Endothelial cell of umbilical vein (primary cell): Measurements from ENCODE around the gene TBX15. TPM values are rescaled to one million over a fixed set of nuclear protein-coding genes. Genes with fewer than 3 reads are reported as not detected.

Experiments used
- BruUV-seq: library from RNA; stranded (reverse); fragments of 400-500 nt; replicated peaks from 2 replicates; lab custom pipeline; 2021; lab: Mats Ljungman, UMichigan
- CTCF ChIA-PET: fragments of 300-600, 350-600 bp; sonication (Branson Sonifier 250); formaldehyde crosslinking; loops from one replicate; lab custom pipeline; 2021; ENCODE audit warnings: antibody characterized with exemption, inconsistent platforms; lab: Charles Lee
- POLR2A ChIA-PET: fragments of 300-600, 350-600 bp; sonication (Branson Sonifier 250); formaldehyde crosslinking; loops from one replicate; lab custom pipeline; 2021; ENCODE audit warnings: antibody characterized with exemption, inconsistent platforms; lab: Charles Lee
- DNase-seq: peaks from one replicate; pipeline ENCODE4 v3.0.0-alpha.2; 2011; ENCODE audit warnings: low read depth, low spot score
- FAIRE-seq: peaks from 2 replicates; lab custom pipeline; 2011; peaks lifted over from hg19 to GRCh38; lab: Jason Lieb, UNC
- H2AFZ ChIP-seq: 2 replicates; pipeline ENCODE4 v1.6.0; 2012; ENCODE audit warnings: low read depth, low read length, control low read depth, inconsistent platforms
- H3K27ac ChIP-seq: 2 replicates; pipeline ENCODE4 v1.5.1; 2011; ENCODE audit warnings: low read depth, mild to moderate bottlenecking, control low read depth, low read length, moderate library complexity; ENCODE audit not compliant: insufficient read depth
- H3K27me3 ChIP-seq, 2 experiments: 2 replicates each; pipeline versions ENCODE4 v1.6.0 to v1.6.1; 2011; ENCODE audit warnings: low read length in 2 of 2, mixed read lengths in 1 of 2; ENCODE audit not compliant: control insufficient read depth in 2 of 2, insufficient read depth in 2 of 2
- H3K36me3 ChIP-seq, 2 experiments: 2 replicates in 1 of 2; 3 replicates in 1 of 2; pipeline ENCODE4 v1.5.1; 2011; ENCODE audit warnings: low read length in 2 of 2, mild to moderate bottlenecking in 1 of 2, moderate library complexity in 1 of 2; ENCODE audit not compliant: control insufficient read depth in 2 of 2, insufficient read depth in 2 of 2; ENCODE audit errors: extremely low read depth in 1 of 2
- H3K4me1 ChIP-seq: 3 replicates; pipeline ENCODE4 v1.5.1; 2011; ENCODE audit warnings: mild to moderate bottlenecking, low read length; ENCODE audit not compliant: control insufficient read depth, insufficient read depth; ENCODE audit errors: extremely low read depth
- H3K4me2 ChIP-seq: 2 replicates; pipeline ENCODE4 v1.6.1; 2011; ENCODE audit warnings: low read length, control low read depth, mixed read lengths; ENCODE audit not compliant: insufficient read depth
- H3K4me3 ChIP-seq, 3 experiments: fragments of 200-600 bp in 1 of 3; sonication (generic), shearing (Covaris generic) in 1 of 3; replicated peaks in 1 of 3; 2 replicates each; pipeline ENCODE4 v1.5.1; 2011 to 2016; ENCODE audit warnings: control low read depth in 3 of 3, low read length in 3 of 3, mild to moderate bottlenecking in 2 of 3, inconsistent platforms in 1 of 3, low read depth in 1 of 3, moderate library complexity in 1 of 3; ENCODE audit not compliant: insufficient read depth in 1 of 3
- H3K79me2 ChIP-seq: 2 replicates; pipeline ENCODE4 v1.6.0; 2012; ENCODE audit warnings: low read length, inconsistent platforms; ENCODE audit not compliant: control insufficient read depth, insufficient read depth
- H3K9ac ChIP-seq: replicated peaks from 2 replicates; pipeline ENCODE3; 2011; ENCODE audit warnings: low read length, control low read depth; ENCODE audit not compliant: insufficient read depth; ENCODE audit errors: extremely low read depth
- H3K9me1 ChIP-seq: replicated peaks from 3 replicates; pipeline ENCODE4 v1.6.0; 2011; ENCODE audit warnings: mild to moderate bottlenecking, low read length; ENCODE audit not compliant: control insufficient read depth, insufficient read depth; ENCODE audit errors: extremely low read depth
- H3K9me3 ChIP-seq: replicated peaks from 2 replicates; pipeline ENCODE4 v1.5.1; 2012; ENCODE audit warnings: low read length, inconsistent platforms; ENCODE audit not compliant: control insufficient read depth, insufficient read depth
- H4K20me1 ChIP-seq: replicated peaks from 2 replicates; pipeline ENCODE3; 2011; ENCODE audit warnings: mild to moderate bottlenecking, low read length; ENCODE audit not compliant: control insufficient read depth, insufficient read depth; ENCODE audit errors: extremely low read depth
- EZH2 ChIP-seq: IDR thresholded peaks from 2 replicates; pipeline ENCODE4 v1.6.1; 2012; ENCODE audit warnings: borderline replicate concordance, low read depth, mild to moderate bottlenecking, moderate library complexity, low read length, inconsistent platforms; ENCODE audit not compliant: severe bottlenecking
- FOS ChIP-seq: IDR thresholded peaks from 2 replicates; pipeline ENCODE4 v1.6.1; 2011; ENCODE audit warnings: mild to moderate bottlenecking, low read length, moderate library complexity, borderline replicate concordance; ENCODE audit not compliant: insufficient read depth
- GATA2 ChIP-seq: IDR thresholded peaks from 2 replicates; pipeline ENCODE4 v1.7.0; 2011; ENCODE audit warnings: low read depth, mild to moderate bottlenecking, moderate library complexity, mixed read lengths, low read length; ENCODE audit not compliant: insufficient read length, insufficient read depth
- JUN ChIP-seq: IDR thresholded peaks from 2 replicates; pipeline ENCODE4 v1.6.1; 2011; ENCODE audit warnings: borderline replicate concordance, low read depth; ENCODE audit not compliant: insufficient read length, insufficient read depth
- MYC ChIP-seq: IDR thresholded peaks from one replicate; pipeline ENCODE4 v1.6.1; 2011; ENCODE audit warnings: mild to moderate bottlenecking, low read depth, low read length
- POLR2A ChIP-seq: IDR thresholded peaks from 2 replicates; pipeline ENCODE4 v1.6.1; 2012; ENCODE audit warnings: low read depth, mild to moderate bottlenecking, control low read depth, low read length
- POLR2AphosphoS5 ChIP-seq: IDR thresholded peaks from 2 replicates; pipeline ENCODE4 v1.6.1; 2012; ENCODE audit warnings: low read depth, mild to moderate bottlenecking, control low read depth, low read length, moderate library complexity; ENCODE audit not compliant: insufficient read depth
- dilution Hi-C: fragments of 300-500 bp; cut with MboI; formaldehyde crosslinking; loops from one replicate; pipeline ENCODE4 v1.15.0; 2019; ENCODE audit warnings: low sequenced_read_pairs; ENCODE audit not compliant: extremely low pct_ligation_motif_present
- intact Hi-C: fragments of 100-400 bp; cut with micrococcal nuclease; formaldehyde crosslinking; loops from one replicate; pipeline ENCODE4 v1.10.0; 2022
- polyA plus RNA-seq, 4 experiments: library from polyadenylated mRNA; depleted of rRNA in 3 of 4; stranded (reverse) in 3 of 4; unstranded in 1 of 4; fragments of >200 nt; gene quantifications; 2 replicates each; pipeline versions ENCODE4 v1.2.1 to v1.2.3, GENCODE V29; 2011 to 2012; ENCODE audit warnings: missing spikeins in 1 of 4
- total RNA-seq: library from RNA; stranded (reverse); gene quantifications from 2 replicates; pipeline ENCODE4 v1.2.3, GENCODE V29; 2021
- TF ChIP-seq, protein P1 (sequence below): IDR thresholded peaks from 2 replicates; pipeline ENCODE4 v1.6.1; 2011; ENCODE audit not compliant: insufficient read depth, insufficient read length
- TF ChIP-seq, protein P2 (sequence below), 2 donors: IDR thresholded peaks; 1 replicate in 1 of 2; 2 replicates in 1 of 2; pipeline ENCODE4 v1.5.1; 2011; ENCODE audit warnings: low read length in 2 of 2, mild to moderate bottlenecking in 2 of 2, moderate library complexity in 2 of 2, control low read depth in 1 of 2, inconsistent platforms in 1 of 2, low read depth in 1 of 2; ENCODE audit not compliant: insufficient read depth in 1 of 2; ENCODE audit errors: extremely low read depth in 1 of 2

The TBX15 gene
- total and polyA plus RNA-seq, 2 donors (not counting 3 experiments of a cell fraction or from before 2014, with no cell fraction given): 0.01 TPM; not detected in 1

DNA sequence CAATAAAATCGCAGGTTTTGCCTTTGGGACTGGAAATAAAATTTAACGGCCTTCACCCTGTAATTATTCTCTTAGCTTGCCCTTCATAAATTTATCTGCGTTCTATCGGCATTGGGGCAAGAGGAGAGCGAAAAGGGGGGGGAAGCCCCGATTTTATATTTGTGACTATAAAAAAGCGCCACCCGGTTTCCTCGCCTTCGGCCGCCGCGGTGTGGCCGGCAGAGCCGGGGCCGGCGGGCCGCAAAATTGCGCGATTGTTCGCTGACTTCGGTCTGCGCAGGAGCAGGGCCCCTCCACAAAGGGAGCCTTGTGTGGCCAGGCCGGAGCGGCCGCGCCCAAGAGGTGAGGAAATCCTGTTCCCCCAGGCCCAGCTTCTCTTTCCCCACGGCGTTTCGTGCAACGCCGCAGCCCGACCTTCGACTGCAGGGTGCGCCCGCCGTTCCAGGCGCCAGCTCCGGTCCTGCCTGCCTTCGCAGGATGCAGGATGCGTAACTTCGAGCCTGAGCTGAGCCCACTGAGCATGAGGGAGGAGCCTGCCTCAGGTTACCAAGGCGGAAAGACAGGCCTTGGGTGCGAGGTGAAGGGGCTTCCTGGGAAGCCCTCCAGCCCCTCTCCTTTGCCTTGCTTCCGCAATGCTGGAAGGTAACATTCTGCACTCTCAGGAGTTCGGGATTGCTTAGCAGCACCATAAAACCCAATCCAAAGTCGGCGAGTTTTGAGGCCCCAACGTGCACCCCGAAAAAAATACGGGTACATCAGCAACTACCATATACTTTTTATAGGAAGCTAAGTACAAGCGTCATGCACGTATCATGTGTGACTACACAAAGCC lies 4.9 kb upstream of the TBX15 start:
- no peak for DNase-seq
- POLR2A ChIA-PET: no interaction called here
- intact Hi-C loops (no loop called here), dilution Hi-C loops (no loop called here)
- Histone ChIP-seq H3K27me3 (peaks cover 92 to 95% of the 10 kb centered on the region in 2 experiments), H3K4me2 (no peak overlapping the region), H3K4me3 (no peak overlapping the region), H3K9me1 (no peaks in the 10 kb centered on the region), H3K4me1 (peaks cover 12% of the 10 kb centered on the region), H3K9me3 (no peaks in the 10 kb centered on the region), H2AFZ (no peak overlapping the region), H4K20me1 (no peaks in the 10 kb centered on the region), H3K36me3 (no peaks in the 10 kb centered on the region), H3K27ac (no peak overlapping the region), H3K9ac (no peak overlapping the region), H3K79me2 (no peaks in the 10 kb centered on the region)
- no TSS peak for BruUV-seq
- TF ChIP-seq POLR2AphosphoS5: no peak
- peak; percentile 98 for TF ChIP-seq EZH2
- CTCF ChIA-PET: interaction anchor here (1.2 to 3.9 kb wide), 2 partner anchors 9 to 15 kb away, joined by 3 to 23 read pairs; no protein-coding TSS in a partner anchor
- FAIRE-seq: no peak

DNA sequence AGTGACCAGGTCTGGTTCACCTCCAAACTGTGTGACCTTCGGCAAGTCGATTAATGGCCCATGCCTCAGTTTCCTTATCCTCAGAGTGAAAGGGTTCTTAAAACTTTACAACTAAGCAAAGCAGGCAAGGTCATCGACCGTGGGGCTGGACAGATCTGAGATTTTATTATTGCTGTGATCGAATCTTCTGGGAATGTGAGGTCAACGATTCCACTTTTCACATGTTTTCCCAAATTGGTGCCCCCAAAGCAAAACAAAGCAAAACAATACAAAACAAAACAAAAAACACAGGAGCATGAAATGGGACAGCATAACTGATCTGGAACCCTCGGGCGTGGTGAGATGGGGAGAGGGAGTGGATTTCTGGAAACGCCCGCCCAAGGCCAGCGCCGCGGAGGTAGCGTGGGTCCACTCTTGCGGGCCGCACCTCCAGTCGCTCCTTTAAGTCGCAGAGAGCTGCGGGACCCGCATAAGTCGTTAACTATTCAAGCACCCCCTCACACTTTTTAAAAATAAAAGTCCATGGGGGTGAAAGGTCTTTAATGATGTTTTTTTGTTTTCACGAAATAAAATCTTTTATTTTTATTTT lies 4.2 kb upstream of the TBX15 start:
- peaks cover 93 to 96% of the 10 kb centered on the region in 2 experiments for H3K27me3 ChIP-seq
- CTCF ChIA-PET: no interaction called here
- intact Hi-C loops: no loop called here

More for the DNA sequence above, 4.2 kb upstream of the TBX15 start:
- H3K27ac ChIP-seq: no peak overlapping the region
- H3K9ac ChIP-seq: no peak overlapping the region
- dilution Hi-C loops: no loop called here
- H3K36me3 ChIP-seq: no peaks in the 10 kb centered on the region
- no peak for TF ChIP-seq MYC
- TF ChIP-seq, protein P1, sequence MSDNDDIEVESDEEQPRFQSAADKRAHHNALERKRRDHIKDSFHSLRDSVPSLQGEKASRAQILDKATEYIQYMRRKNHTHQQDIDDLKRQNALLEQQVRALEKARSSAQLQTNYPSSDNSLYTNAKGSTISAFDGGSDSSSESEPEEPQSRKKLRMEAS: no peak
- no peak for TF ChIP-seq POLR2AphosphoS5
- no peak for TF ChIP-seq GATA2
- TF ChIP-seq FOS: no peak
- no peak for TF ChIP-seq JUN
- TF ChIP-seq, protein P2, sequence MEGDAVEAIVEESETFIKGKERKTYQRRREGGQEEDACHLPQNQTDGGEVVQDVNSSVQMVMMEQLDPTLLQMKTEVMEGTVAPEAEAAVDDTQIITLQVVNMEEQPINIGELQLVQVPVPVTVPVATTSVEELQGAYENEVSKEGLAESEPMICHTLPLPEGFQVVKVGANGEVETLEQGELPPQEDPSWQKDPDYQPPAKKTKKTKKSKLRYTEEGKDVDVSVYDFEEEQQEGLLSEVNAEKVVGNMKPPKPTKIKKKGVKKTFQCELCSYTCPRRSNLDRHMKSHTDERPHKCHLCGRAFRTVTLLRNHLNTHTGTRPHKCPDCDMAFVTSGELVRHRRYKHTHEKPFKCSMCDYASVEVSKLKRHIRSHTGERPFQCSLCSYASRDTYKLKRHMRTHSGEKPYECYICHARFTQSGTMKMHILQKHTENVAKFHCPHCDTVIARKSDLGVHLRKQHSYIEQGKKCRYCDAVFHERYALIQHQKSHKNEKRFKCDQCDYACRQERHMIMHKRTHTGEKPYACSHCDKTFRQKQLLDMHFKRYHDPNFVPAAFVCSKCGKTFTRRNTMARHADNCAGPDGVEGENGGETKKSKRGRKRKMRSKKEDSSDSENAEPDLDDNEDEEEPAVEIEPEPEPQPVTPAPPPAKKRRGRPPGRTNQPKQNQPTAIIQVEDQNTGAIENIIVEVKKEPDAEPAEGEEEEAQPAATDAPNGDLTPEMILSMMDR (IDR thresholded peaks at IDR 0.05; ENCODE audit: extremely low read depth in 1 of 2, insufficient read depth in 1 of 2, low read depth in 1 of 2, low read length in 2 of 2): no peak
- TF ChIP-seq EZH2: no peak
- TF ChIP-seq POLR2A: no peak
- POLR2A ChIA-PET: no interaction called here
- H3K4me2 ChIP-seq: no peak overlapping the region
- peaks cover 12% of the 10 kb centered on the region for H3K4me1 ChIP-seq
- no peak overlapping the region for H3K4me3 ChIP-seq
- BruUV-seq: no TSS peak
- DNase-seq (no peak), FAIRE-seq (no peak)
- no peaks in the 10 kb centered on the region for H3K9me3 ChIP-seq
- H3K79me2 ChIP-seq: no peaks in the 10 kb centered on the region
- H2AFZ ChIP-seq: no peak overlapping the region
- H4K20me1 ChIP-seq: no peaks in the 10 kb centered on the region
- no peaks in the 10 kb centered on the region for H3K9me1 ChIP-seq
